K562 (cell line): Measurements from ENCODE around the gene ECI2. TPM values are rescaled to one million over a fixed set of nuclear protein-coding genes. Genes with fewer than 3 reads are reported as not detected.
A peak's percentile ranks its signal among the peaks of the same experiment; 100 is the strongest.

Source experiments
- ARNT ChIP-seq, 2 experiments: fragments of 450-650 bp; IDR thresholded peaks; 2 replicates each; pipeline ENCODE4 v1.6.1; 2016; ENCODE audit warnings: mild to moderate bottlenecking in 1 of 2
- CAMTA2 ChIP-seq: fragments of 250-450 bp; sonication (Bioruptor Pico); conservative IDR thresholded peaks from 2 replicates; pipeline ENCODE4 v1.5.1; 2022
- ETS1 ChIP-seq: conservative IDR thresholded peaks from 2 replicates; pipeline ENCODE4 v1.6.1; 2011; ENCODE audit warnings: low read depth, mild to moderate bottlenecking, low read length; ENCODE audit not compliant: control insufficient read depth
- FOXJ2 ChIP-seq: fragments of 200-800 bp; sonication (Bioruptor generic); IDR thresholded peaks from 2 replicates; pipeline ENCODE4 v1.6.1; 2016; ENCODE audit warnings: missing genetic modification characterization, missing compliant biosample characterization
- FUS ChIP-seq: fragments of 200-400 bp; formaldehyde crosslinking; optimal IDR thresholded peaks from 2 replicates; pipeline ENCODE3; 2017; ENCODE audit warnings: low read depth, low read length
- MCM3 ChIP-seq: fragments of 450-650 bp; IDR thresholded peaks from 2 replicates; pipeline ENCODE4 v1.6.1; 2016
- MGA ChIP-seq: fragments of 450-650 bp; IDR thresholded peaks from 2 replicates; pipeline ENCODE4 v1.6.1; 2016; ENCODE audit warnings: mild to moderate bottlenecking, moderate library complexity
- NFIX ChIP-seq: fragments of 250-450 bp; sonication (Bioruptor Pico); IDR thresholded peaks from 2 replicates; pipeline ENCODE4 v1.4.0; 2020; ENCODE audit warnings: low read depth, mild to moderate bottlenecking, moderate library complexity
- NR0B1 ChIP-seq: fragments of 450-650 bp; IDR thresholded peaks from one replicate; pipeline ENCODE4 v1.6.1; 2018; ENCODE audit warnings: mild to moderate bottlenecking, moderate library complexity; ENCODE audit not compliant: partially characterized antibody
- POLR2A ChIP-seq: fragments of 450-650 bp; conservative IDR thresholded peaks from 2 replicates; pipeline ENCODE4 v1.6.1; 2016
- POLR2B ChIP-seq: fragments of 450-650 bp; IDR thresholded peaks from 2 replicates; pipeline ENCODE4 v1.6.1; 2018; ENCODE audit warnings: low read depth; ENCODE audit not compliant: partially characterized antibody
- SETDB1 ChIP-seq: IDR thresholded peaks from one replicate; pipeline ENCODE4 v1.6.1; 2012; ENCODE audit warnings: low read length, control low read depth, inconsistent platforms
- SMARCE1 ChIP-seq: fragments of 450-650 bp; IDR thresholded peaks from 2 replicates; pipeline ENCODE4 v1.7.1; 2016; ENCODE audit warnings: mild to moderate bottlenecking
- TGIF2 ChIP-seq: sonication (generic); formaldehyde crosslinking; IDR thresholded peaks from 2 replicates; pipeline ENCODE4 v1.8.1; 2022; ENCODE audit warnings: mild to moderate bottlenecking, missing genetic modification reagents, moderate library complexity
- ZFP91 ChIP-seq: sonication (generic); formaldehyde crosslinking; IDR thresholded peaks from 2 replicates; pipeline ENCODE4 v1.8.0; 2022; ENCODE audit warnings: mild to moderate bottlenecking, missing genetic modification reagents
- polyA plus RNA-seq, 8 experiments: library from polyadenylated mRNA; depleted of rRNA in 4 of 8; stranded (reverse) in 5 of 8; unstranded in 3 of 8; fragments of >200 nt; fragmentation: Nextera tagmentation in 2 of 8; fragmentation: Illumina TruSeq in 1 of 8; extraction: Ambion mirVana in 2 of 8; extraction: Trizol in 1 of 8; gene quantifications; 2 replicates each; pipeline versions ENCODE4 v1.2.1 to v1.2.3, GENCODE V29; 2011 to 2014; ENCODE audit warnings: inconsistent platforms in 1 of 8, missing spikeins in 1 of 8
- total RNA-seq, 7 experiments: library from RNA; depleted of rRNA in 6 of 7; stranded (reverse); fragments of >200 nt in 6 of 7; fragmentation: Illumina TruSeq in 2 of 7; extraction: Trizol in 2 of 7; gene quantifications; 2 replicates each; pipeline versions ENCODE4 v1.2.1 to v1.2.3, GENCODE V29; 2011 to 2021; ENCODE audit warnings: low replicate concordance in 1 of 7

The ECI2 gene
- total and polyA plus RNA-seq, 9 of the 15 experiments (the other 6 are each of a cell fraction or from before 2014, with no cell fraction given), result 80.7 to 377 (median 142) TPM

- TF ChIP-seq ZFP91 (CRISPR knock-in tag), result no peak
- TF ChIP-seq CAMTA2 (CRISPR knock-in tag), result no peak
- TF ChIP-seq NR0B1, result no peak
- peak in 1 of 2 experiments; percentile 84; a peak in 2 of 4 replicates for TF ChIP-seq ARNT (IDR thresholded peaks at IDR 0.05)
- TF ChIP-seq MCM3, result no peak
- TF ChIP-seq POLR2A, result no peak
- TF ChIP-seq NFIX (CRISPR knock-in tag), result no peak
- TF ChIP-seq FOXJ2 (tag), result peak; percentile 63
- TF ChIP-seq FUS, result no peak
- TF ChIP-seq MGA, result no peak
- TF ChIP-seq ETS1, result no peak
- no peak for TF ChIP-seq POLR2B
- TF ChIP-seq SETDB1, result no peak
- TF ChIP-seq TGIF2 (CRISPR knock-in tag), result no peak
- TF ChIP-seq SMARCE1, result peak; percentile 95
Measured at GRCh38 chr6:4176907-4177306, 41.5 kb upstream of the ECI2 start (continued).
